DMS153 treated with DMSO at 0.1 percent for 48 hours (cell line): ENCODE results near the gene PTPN22.

ENCODE experiments used
- DNase-seq: peaks from one replicate; lab custom pipeline; 2025; ENCODE audit not compliant: unreplicated experiment; lab: John Stamatoyannopoulos, UW

PTPN22 gene

GRCh38 chr1:113887402-113888175, 16.1 kb upstream of the PTPN22 start, which contains the start of gene BCL2L15:
BCL2L15 (minus strand) TSS chr1:113887581; CDS start chr1:113887375, 206 bp downstream.
- no peak for DNase-seq

- DNase-seq: no peak
Measured at GRCh38 chr1:113886417-113887401, 15.2 kb upstream of the PTPN22 start.

GRCh38 chr1:113881661-113882060, 10.1 kb upstream of the PTPN22 start:
- DNase-seq: no peak

GRCh38 chr1:113879739-113880038, 8.2 kb upstream of the PTPN22 start:
- no peak for DNase-seq

GRCh38 chr1:113876176-113876575, 4.7 kb upstream of the PTPN22 start:
- DNase-seq: no peak

- DNase-seq: no peak
Measured at GRCh38 chr1:113875714-113876113, 4.2 kb upstream of the PTPN22 start.

GRCh38 chr1:113874012-113874879, 2.7 kb upstream of the PTPN22 start:
- DNase-seq: no peak

- DNase-seq: no peak
Measured at GRCh38 chr1:113872219-113872935, 865 bp upstream of the PTPN22 start.

- no peak for DNase-seq
Measured at GRCh38 chr1:113870778-113871177, 734 bp downstream of the PTPN22 start.

GRCh38 chr1:113868387-113869083, 3.0 kb downstream of the PTPN22 start:
- no peak for DNase-seq

- no peak for DNase-seq
Measured at GRCh38 chr1:113861641-113862040, 9.9 kb downstream of the PTPN22 start.

- DNase-seq: no peak
Measured at GRCh38 chr1:113860891-113861290, 10.6 kb downstream of the PTPN22 start.

GRCh38 chr1:113859478-113860175, 11.9 kb downstream of the PTPN22 start:
- DNase-seq: no peak

GRCh38 chr1:113858982-113859381, 12.5 kb downstream of the PTPN22 start:
- no peak for DNase-seq

- no peak for DNase-seq
Measured at GRCh38 chr1:113858418-113858817, 13.1 kb downstream of the PTPN22 start.

- no peak for DNase-seq
Measured at GRCh38 chr1:113857776-113858175, 13.7 kb downstream of the PTPN22 start.

- DNase-seq: no peak
Measured at GRCh38 chr1:113856401-113856790, 15.1 kb downstream of the PTPN22 start.

- DNase-seq: no peak
Measured at GRCh38 chr1:113855630-113856400, 15.7 kb downstream of the PTPN22 start.
